HG02642 (cell line): Measurements from ENCODE around the gene BCORL1.

Experiments
- ATAC-seq: cut with Tn5 transposase; IDR thresholded peaks from one replicate; pipeline ENCODE4 v1.9.1; 2021; ENCODE audit warnings: mild to moderate bottlenecking; ENCODE audit not compliant: unreplicated experiment, poor library complexity

Gene BCORL1

DNA sequence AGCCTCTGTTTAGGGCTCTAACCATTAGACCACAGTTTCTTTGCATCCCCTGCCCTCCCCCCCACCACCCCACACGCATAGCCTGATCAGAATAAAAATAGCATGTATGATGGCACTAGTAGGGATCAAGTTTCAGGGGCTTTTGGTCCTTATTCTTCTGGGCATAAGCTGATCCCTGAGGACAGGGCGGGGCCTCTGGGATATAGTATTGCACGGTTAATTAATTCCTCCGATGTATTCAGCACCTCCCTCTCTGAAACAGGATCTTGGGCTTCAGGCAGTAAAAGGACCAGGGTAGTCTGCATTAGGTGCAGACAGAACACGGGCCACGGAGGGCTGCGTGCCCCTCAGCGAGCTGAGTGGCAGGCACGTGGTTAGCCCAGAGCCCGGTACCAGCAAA lies 70.8 kb downstream of the BCORL1 start:
- no peak for ATAC-seq

GRCh38 chrX:130055103-130055502 lies 72.7 kb downstream of the BCORL1 start:
- ATAC-seq, result no peak

GRCh38 chrX:130055899-130056298 lies 73.5 kb downstream of the BCORL1 start:
- no peak for ATAC-seq

DNA sequence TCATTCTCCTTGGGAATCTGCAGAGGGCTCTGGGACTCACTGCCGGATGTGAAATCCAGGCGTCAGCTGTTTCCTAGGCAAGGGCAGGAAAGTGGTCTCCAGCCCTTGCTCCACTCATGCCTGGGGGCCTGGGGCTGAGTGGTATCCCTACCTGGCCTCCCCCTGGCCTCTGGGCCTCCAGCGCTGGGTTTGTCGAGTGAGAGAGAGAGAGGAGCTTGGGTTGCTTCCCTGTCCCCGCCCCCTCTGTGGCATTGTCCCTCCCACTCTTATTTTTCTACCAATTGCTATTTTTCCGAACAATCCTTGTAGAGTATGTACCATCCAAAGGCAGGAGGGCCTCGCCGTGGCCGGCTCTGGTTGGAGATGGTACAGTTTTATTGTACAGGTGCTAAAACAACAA lies 74.8 kb downstream of the BCORL1 start:
- ATAC-seq, result no peak

- no peak for ATAC-seq
These were observed 76.2 kb downstream of the BCORL1 start for GRCh38 chrX:130058652-130059051.

GRCh38 chrX:130060122-130061069 lies 78.0 kb downstream of the BCORL1 start:
- peak; percentile 96 for ATAC-seq

DNA sequence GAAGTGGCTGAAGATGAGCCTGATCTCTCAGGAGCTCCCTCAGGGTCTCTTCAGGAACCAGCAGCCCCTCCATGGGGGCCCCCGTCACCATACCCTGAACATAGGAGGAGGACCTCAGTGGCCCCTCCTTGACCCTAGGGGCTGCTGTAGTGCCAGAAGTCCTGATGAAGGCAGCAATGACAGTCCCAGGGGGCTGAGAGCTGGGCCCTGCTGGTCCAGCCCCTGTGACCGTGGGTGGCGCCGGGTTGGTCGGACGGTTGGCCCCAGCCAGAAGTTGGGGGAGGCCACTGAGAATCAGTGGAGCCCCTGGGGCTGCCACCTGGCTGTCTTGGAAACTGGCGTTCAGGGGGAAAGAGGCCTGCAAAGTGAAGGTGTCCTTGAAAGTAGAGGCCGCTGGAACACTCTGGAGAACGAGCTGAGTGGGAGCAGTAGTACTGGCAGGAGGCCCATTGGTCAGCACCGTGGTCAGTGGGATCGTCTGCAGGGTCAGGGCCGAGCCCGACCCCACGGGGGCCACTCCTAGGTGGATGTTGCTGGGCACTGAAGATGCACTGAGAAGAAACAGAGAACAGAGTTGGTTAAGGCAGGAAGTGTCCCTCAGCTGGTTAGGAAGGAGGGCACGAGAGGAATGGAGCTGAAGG lies 84.7 kb downstream of the BCORL1 start:
- no peak for ATAC-seq

GRCh38 chrX:130071611-130072344 lies 89.3 kb downstream of the BCORL1 start:
- no peak for ATAC-seq

DNA sequence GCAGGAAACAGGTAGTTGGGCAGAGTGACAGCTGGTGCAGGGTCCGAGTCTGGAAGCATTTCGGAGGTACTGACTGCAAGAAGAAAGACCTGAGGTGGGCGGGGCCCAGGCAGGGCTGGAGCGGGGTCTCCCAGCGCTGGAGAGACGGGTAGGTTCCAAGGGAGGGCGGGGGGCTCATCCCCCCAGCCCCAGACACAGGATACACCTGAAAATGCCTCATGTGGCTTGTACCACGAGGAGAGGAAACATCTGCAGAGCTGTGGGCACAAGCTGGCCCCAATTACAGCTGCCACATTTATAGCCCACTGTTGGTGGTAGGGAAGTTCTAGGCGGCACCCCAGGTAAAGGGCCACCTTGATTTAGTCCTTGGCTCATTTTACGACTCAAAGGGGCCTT lies 89.9 kb downstream of the BCORL1 start:
- ATAC-seq, result no peak

- no peak for ATAC-seq
These were observed 93.3 kb downstream of the BCORL1 start for GRCh38 chrX:130075777-130076176.

DNA sequence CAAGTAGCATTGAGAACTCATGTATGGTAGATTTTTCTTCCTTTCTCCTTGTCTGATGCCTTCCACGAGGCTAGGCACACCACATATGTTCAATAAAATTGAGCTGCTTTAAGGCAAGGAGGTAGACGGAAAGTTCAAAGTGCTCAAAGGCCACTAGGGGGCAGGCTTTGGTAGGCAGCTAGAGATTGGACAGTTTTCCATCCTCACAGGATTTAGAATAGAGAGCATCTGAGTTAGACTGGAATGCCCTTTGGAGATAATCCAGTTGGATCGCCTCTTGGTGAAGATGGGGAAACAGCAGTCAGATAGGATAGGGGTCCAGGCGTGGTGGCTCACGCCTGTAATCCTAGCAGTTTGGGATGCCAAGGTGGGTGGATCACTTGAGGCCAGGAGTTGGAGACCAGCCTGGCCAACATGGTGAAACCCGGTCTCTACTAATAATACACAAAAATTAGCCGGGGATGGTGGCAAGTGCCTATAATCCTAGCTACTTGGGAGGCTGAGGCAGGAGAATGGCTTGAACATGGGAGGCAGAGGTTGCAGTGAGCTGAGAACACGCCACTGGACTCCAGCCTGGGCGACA lies 97.5 kb downstream of the BCORL1 start:
- ATAC-seq, result no peak

- ATAC-seq, result no peak
These were observed 98.4 kb downstream of the BCORL1 start for GRCh38 chrX:130080791-130081367.

DNA sequence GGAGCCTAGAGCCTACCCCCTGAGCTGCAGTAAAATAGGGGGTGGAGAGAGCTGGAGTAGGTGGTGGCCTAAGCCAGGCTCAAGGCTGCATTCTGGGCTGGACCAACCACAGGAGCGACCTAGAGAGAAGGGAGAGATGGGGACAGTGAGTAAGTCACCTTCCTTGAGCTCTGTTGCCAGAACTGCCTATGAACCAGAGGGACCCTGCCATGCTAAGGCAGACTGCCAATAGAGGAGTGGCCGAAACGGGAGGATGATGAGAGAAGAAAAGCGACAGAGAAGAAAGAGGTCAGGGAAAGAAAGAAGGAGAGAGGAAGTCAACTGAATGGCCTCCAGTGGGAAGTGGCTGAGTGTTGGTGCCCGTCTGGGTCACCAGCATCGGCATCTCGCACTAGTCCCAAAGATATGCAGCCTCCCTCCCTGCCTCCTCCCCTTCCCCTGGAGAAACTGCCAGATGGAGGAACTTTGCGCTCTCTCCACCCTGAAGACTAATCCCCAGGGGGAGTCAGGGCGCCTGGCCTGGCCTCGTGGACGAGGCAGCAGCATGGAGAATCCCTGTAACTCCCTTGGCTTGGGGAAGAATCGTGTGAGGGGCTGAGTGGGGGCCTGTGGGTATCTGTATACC lies 99.1 kb downstream of the BCORL1 start:
- no peak for ATAC-seq

- ATAC-seq, result peak; percentile 57
These were observed 100.0 kb downstream of the BCORL1 start for GRCh38 chrX:130082244-130083106.

DNA sequence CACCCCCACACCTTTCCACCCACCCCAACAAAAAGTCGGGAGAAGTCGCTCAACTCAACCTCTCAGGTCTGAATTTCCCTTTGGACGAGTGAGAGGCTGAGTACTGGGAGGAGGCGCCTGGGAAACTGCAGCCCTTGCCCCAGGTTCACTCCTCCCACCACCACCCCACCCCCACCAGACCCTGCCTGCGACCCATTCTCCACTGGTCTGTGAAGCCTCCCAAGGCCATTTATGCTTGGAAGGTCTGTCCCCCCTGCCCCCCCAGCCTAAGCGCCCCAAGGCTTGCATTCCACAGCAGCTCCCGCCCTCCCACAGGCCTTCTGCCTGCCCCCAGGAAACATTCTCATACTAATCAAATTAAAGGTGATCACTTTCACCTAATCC lies 100.7 kb downstream of the BCORL1 start:
- ATAC-seq, result no peak

DNA sequence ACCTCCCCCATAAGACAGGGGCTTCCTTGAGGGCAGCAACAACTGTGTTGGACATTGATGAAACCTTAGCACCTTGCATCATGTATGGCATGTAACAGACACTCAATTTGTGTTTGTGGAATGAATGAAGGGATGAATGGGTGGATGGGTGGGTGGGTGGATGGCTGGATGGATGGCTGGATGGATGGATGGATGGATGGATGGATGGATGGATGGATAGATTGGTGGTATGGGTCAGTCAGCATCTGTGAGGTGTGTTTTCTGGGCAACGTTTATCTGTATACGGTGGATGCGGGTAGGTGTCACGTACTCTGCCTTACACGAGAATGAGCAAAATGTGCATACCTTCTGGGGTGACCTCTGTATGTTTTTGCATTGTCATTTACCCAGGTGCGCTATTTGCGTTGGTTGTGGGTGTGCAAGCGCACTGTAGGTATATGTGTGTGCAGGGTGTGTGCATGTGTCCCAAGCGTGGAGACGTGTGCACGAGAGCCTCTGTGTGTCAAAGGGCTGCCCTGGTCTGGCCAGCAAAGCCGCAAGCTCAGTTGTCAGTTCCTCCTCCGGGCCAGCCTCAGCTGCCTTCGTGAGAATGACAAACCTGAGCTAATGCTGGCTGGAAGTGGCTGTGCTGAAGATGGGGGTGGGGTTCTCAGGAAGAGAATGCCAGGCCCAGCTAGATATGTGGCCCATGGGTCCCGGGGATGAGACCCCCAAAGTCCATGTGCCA lies 101.4 kb downstream of the BCORL1 start:
- peak; percentile 30 for ATAC-seq

DNA sequence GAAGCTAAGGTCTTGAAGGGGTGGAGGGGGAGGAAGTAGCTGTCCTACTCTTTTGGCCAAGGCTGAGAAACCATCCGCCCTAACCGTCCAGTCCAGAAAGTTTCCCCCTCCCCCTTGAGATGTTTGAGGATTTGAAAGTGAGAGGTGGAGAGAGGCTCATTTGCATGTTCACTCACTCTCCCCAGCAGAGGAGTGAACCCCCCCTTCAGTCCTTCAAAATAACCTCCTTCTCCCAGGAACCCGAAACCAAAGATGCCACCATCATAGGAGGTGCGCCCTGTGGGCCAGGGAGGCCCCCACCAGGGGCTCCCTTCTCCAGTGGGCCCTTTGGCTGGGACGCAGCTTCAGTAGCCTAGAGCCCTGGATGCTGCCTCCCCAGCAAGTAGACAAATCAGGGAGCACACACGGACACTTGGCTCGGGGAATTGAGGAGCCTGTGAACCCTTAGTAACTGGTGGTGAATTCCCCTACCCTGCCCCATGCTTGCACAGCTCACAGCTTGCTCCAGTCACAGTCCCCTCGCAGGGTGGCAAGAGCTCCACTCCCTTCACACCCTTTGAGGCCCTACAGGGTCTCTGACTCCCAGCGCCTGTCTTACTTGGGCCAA lies 102.3 kb downstream of the BCORL1 start:
- peak; percentile 49 for ATAC-seq
